ENCODE data around the gene CACNG4.

DNA sequence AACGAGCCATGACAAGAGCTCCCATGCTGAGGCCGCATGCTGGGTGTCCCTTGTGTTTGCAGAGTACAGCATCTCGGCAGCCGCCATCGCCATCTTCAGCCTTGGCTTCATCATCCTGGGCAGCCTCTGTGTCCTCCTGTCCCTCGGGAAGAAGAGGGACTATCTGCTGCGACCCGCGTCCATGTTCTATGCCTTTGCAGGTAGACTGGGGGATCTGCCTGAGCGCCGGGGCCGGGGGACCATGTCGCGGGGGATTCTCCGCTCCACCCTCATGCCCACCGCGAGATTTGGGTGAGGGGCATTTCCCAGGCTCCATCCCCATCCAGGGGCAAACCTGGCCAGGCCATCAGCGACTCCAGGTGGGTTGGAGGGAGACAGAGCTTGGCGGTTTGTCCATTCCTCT, 90.5 kb downstream of the CACNG4 start:
- TF ChIP-seq POLR2A (IDR thresholded peaks at IDR 0.05; ENCODE audit: low read length) (no peak), GATA1 (IDR thresholded peaks at IDR 0.05; ENCODE audit: low read depth, low read length) (no peak)

All from erythroblast (primary cell).